GM12878 (cell line): ENCODE measurements around the gene UBE2M. TPM values are rescaled to one million over a fixed set of nuclear protein-coding genes. Genes with fewer than 3 reads are reported as not detected.
A peak's percentile ranks its signal among the peaks of the same experiment; 100 is the strongest.

Experiments
- ATAC-seq: fragments of 200-7000 bp; cut with Tn5 transposase; 3 replicates; pipeline ENCODE4 v1.9.1; 2020; ENCODE audit warnings: mild to moderate bottlenecking, moderate library complexity
- BruUV-seq: library from RNA; stranded (reverse); fragments of 400-500 nt; replicated peaks from 2 replicates; lab custom pipeline; 2021; lab: Mats Ljungman, UMichigan
- CTCF ChIA-PET: fragments of 300-600 bp; sonication (Branson Sonifier 250); formaldehyde crosslinking; extraction: SDS; loops from one replicate; lab custom pipeline; 2021; ENCODE audit warnings: inconsistent platforms; lab: Yijun Ruan, JAX
- POLR2A ChIA-PET: fragments of 350-600 bp; formaldehyde crosslinking; extraction: SDS; loops from one replicate; lab custom pipeline; 2021; ENCODE audit warnings: inconsistent platforms; lab: Charles Lee
- RAD21 ChIA-PET: fragments of 300-600 bp; sonication (Branson Sonifier 250); formaldehyde crosslinking; loops from one replicate; lab custom pipeline; 2023; ENCODE audit warnings: antibody characterized with exemption; ENCODE audit not compliant: unreplicated experiment; lab: Charles Lee
- SMC1A ChIA-PET: fragments of 300-600 bp; sonication (Branson Sonifier 250); formaldehyde crosslinking; loops from one replicate; lab custom pipeline; 2023; ENCODE audit not compliant: unreplicated experiment, uncharacterized antibody; lab: Charles Lee
- DNase-seq: peaks from one replicate; pipeline ENCODE4 v3.0.0-alpha.2; 2011; ENCODE audit warnings: low read depth, low spot score
- FAIRE-seq: peaks from 3 replicates; lab custom pipeline; 2011; peaks lifted over from hg19 to GRCh38; lab: Jason Lieb, UNC
- H2AFZ ChIP-seq: 2 replicates; pipeline ENCODE4 v1.6.0; 2011; ENCODE audit warnings: low read depth, low read length, control low read depth; ENCODE audit not compliant: control insufficient read depth
- H3K27ac ChIP-seq: 2 replicates; pipeline ENCODE4 v1.5.1; 2011; ENCODE audit warnings: control low read depth; ENCODE audit not compliant: control insufficient read depth, insufficient read depth
- H3K27me3 ChIP-seq, 2 experiments: replicated peaks in 1 of 2; 2 replicates each; pipeline versions ENCODE4 v1.6.0 to v1.6.1; 2011; ENCODE audit warnings: low read length in 1 of 2; ENCODE audit not compliant: control insufficient read depth in 2 of 2, insufficient read depth in 2 of 2
- H3K36me3 ChIP-seq, 2 experiments: 2 replicates each; pipeline ENCODE4 v1.5.1; 2011; ENCODE audit warnings: low read length in 1 of 2; ENCODE audit not compliant: control insufficient read depth in 2 of 2, insufficient read depth in 2 of 2
- H3K4me1 ChIP-seq: 2 replicates; pipeline ENCODE4 v1.6.1; 2011; ENCODE audit warnings: mild to moderate bottlenecking, low read length, moderate library complexity, mixed read lengths; ENCODE audit not compliant: control insufficient read depth, insufficient read depth
- H3K4me2 ChIP-seq: 2 replicates; pipeline ENCODE4 v1.6.0; 2011; ENCODE audit warnings: control low read depth; ENCODE audit not compliant: control insufficient read depth, insufficient read depth
- H3K4me3 ChIP-seq: fragments of 200-600 bp; sonication (generic); 2 replicates; pipeline ENCODE4 v1.5.1; 2016
- H3K79me2 ChIP-seq: 2 replicates; pipeline ENCODE4 v1.6.0; 2011; ENCODE audit warnings: low read length; ENCODE audit not compliant: control insufficient read depth, insufficient read depth
- H3K9ac ChIP-seq: 2 replicates; pipeline ENCODE4 v1.8.0; 2011; ENCODE audit warnings: low read length, control low read depth, mixed read lengths; ENCODE audit not compliant: control insufficient read depth, insufficient read depth
- H3K9me3 ChIP-seq: replicated peaks from 3 replicates; pipeline ENCODE4 v1.5.1; 2011; ENCODE audit warnings: mild to moderate bottlenecking, low read length; ENCODE audit not compliant: control insufficient read depth, insufficient read depth
- H4K20me1 ChIP-seq: 2 replicates; pipeline ENCODE4 v1.6.0; 2011; ENCODE audit not compliant: control insufficient read depth, insufficient read depth
- ATF7 ChIP-seq: fragments of 450-650 bp; IDR thresholded peaks from 2 replicates; pipeline ENCODE4 v1.6.1; 2016; ENCODE audit warnings: low read depth, mild to moderate bottlenecking
- CREM ChIP-seq: IDR thresholded peaks from 2 replicates; pipeline ENCODE4 v1.6.1; 2014; ENCODE audit warnings: antibody characterized with exemption, low read depth
- IKZF1 ChIP-seq: fragments of 450-650 bp; conservative IDR thresholded peaks from 2 replicates; pipeline ENCODE4 v1.6.1; 2017; ENCODE audit warnings: antibody characterized with exemption, mild to moderate bottlenecking
- MTA2 ChIP-seq: fragments of 450-650 bp; IDR thresholded peaks from 2 replicates; pipeline ENCODE4 v1.6.1; 2016; ENCODE audit warnings: low read depth, mild to moderate bottlenecking, moderate library complexity
- MXI1 ChIP-seq: fragments of 150-350 bp; IDR thresholded peaks from 2 replicates; pipeline ENCODE4 v1.6.1; 2011; ENCODE audit warnings: low read depth, mild to moderate bottlenecking, inconsistent platforms, low read length, improper control_type of control experiment
- NBN ChIP-seq: fragments of 450-650 bp; IDR thresholded peaks from 2 replicates; pipeline ENCODE4 v1.6.1; 2016
- SPI1 ChIP-seq: IDR thresholded peaks from 2 replicates; pipeline ENCODE4 v1.6.1; 2011; ENCODE audit warnings: low read depth, mild to moderate bottlenecking, low read length, moderate library complexity, borderline replicate concordance; ENCODE audit not compliant: insufficient read depth
- SUPT20H ChIP-seq: IDR thresholded peaks from 2 replicates; pipeline ENCODE4 v1.6.1; 2011; ENCODE audit warnings: low read depth, mild to moderate bottlenecking, low read length, moderate library complexity, borderline replicate concordance; ENCODE audit not compliant: control insufficient read depth
- ZNF384 ChIP-seq: IDR thresholded peaks from 2 replicates; pipeline ENCODE4 v1.6.1; 2012; ENCODE audit warnings: low read depth, mild to moderate bottlenecking, low read length, improper control_type of control experiment, borderline replicate concordance
- ZNF622 ChIP-seq: fragments of 450-650 bp; IDR thresholded peaks from 2 replicates; pipeline ENCODE4 v1.6.1; 2017; ENCODE audit warnings: mild to moderate bottlenecking, inconsistent platforms
- WGBS: methylation state at CpG from one replicate; pipeline ENCODE4 v1.1.6; 2016; ENCODE audit warnings: low lambda C conversion rate; ENCODE audit not compliant: insufficient replicate concordance, insufficient coverage; ENCODE audit errors: missing lambda C conversion rate; 5-methylcytosine and 5-hydroxymethylcytosine counted together
- in situ Hi-C: fragments of 300-500 bp; cut with MboI; formaldehyde crosslinking; loops from 9 replicates; pipeline ENCODE4 v1.14.3; 2018; ENCODE audit warnings: mixed read lengths
- intact Hi-C: fragments of 100-400 bp; cut with micrococcal nuclease; formaldehyde crosslinking; loops from one replicate; pipeline ENCODE4 v1.14.2; 2022; ENCODE audit not compliant: unreplicated experiment
- polyA plus RNA-seq, 11 experiments: library from polyadenylated mRNA; depleted of rRNA in 4 of 11; unstranded in 6 of 11; stranded (reverse) in 5 of 11; fragments of >200 nt; fragmentation: Nextera tagmentation in 4 of 11; fragmentation: Illumina TruSeq in 1 of 11; extraction: Ambion mirVana in 4 of 11; extraction: Trizol in 1 of 11; gene quantifications; 1 replicate in 1 of 11; 2 replicates in 10 of 11; pipeline versions ENCODE4 v1.2.1 to v1.2.3, GENCODE V29; 2011 to 2016; ENCODE audit warnings: inconsistent platforms in 2 of 11, missing spikeins in 2 of 11, low read depth in 1 of 11
- total RNA-seq, 4 experiments: library from RNA; depleted of rRNA in 3 of 4; stranded (reverse); fragments of >200 nt in 3 of 4; fragmentation: Illumina TruSeq in 1 of 4; extraction: Trizol in 1 of 4; gene quantifications; 2 replicates each; pipeline versions ENCODE4 v1.2.1 to v1.2.3, GENCODE V29; 2013 to 2021
- TF ChIP-seq, protein P1 (sequence below): fragments of 450-650 bp; IDR thresholded peaks from 2 replicates; pipeline ENCODE4 v1.6.1; 2016; ENCODE audit warnings: mild to moderate bottlenecking
- TF ChIP-seq, protein P2 (sequence below): fragments of 450-650 bp; IDR thresholded peaks from 2 replicates; pipeline ENCODE4 v1.6.1; 2017; ENCODE audit warnings: borderline replicate concordance
- TF ChIP-seq, protein P3 (sequence below): IDR thresholded peaks from 2 replicates; pipeline ENCODE4 v1.6.1; 2012; ENCODE audit warnings: improper control_type of control experiment, low read depth, low read length; ENCODE audit not compliant: insufficient replicate concordance

The UBE2M gene
- total and polyA plus RNA-seq, 10 of the 15 experiments (the other 5 are each of a cell fraction or from before 2014, with no cell fraction given) = 1.4 to 105 (median 73.9) TPM

DNA sequence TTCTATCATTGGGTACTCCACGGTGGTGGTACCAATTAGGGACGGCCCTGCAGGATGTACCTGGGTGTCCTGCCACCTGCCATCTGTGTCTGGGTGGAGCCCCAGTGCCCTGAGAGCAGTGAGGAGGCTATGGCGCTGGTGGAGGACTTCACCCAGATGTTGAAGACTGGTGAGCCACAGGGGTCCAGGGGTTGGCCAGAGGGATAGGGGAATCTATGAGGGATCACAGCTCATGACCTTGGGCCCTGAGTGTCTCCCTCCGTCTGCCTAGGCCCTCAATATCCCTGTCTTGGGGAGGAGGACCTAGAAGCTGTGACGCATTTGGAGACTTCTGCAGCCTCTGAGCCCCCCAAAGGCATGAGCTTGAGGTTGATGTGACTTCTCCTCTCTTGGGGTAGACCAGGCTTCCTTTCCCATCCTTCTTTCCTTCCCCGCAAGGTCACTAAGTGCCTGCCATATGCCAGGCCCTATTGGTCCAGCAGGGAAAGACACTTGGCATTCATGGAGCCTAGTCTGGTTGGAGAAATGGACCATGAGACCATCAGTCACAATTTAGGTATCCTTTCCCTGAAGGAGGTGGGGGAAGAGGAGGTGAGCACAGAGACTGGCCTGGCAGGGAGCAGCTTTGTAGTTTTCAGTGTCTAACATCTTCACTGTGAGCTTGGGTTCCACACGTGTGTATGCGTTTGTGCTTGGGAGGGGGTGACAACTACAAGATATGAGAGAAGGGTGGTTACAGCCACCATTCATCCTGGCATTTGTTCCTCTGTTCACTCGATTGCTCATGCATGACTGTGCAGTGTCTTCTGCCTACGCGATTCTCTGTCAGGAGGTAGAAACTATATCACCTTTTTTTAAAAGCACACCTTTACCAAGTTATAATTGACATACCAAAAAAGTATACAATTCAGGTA is 19.9 kb upstream of the UBE2M start:
- ATAC-seq (peak; percentile 6; the same call in 2 of the 3 replicates), DNase-seq (no peak), FAIRE-seq (no peak)
- RAD21 ChIA-PET = interaction anchor here (1.0 to 3.9 kb wide), 4 partner anchors 19 to 65 kb away, joined by 3 to 50 read pairs (median 10); partner anchors contain the start of genes CHMP2A and ZBTB45
- in situ Hi-C loops = no loop called here
- POLR2A ChIA-PET = interaction anchor here (0.7 to 4.0 kb wide), 7 partner anchors 19 to 175 kb away, joined by 5 to 24 read pairs (median 8); partner anchors contain the start of genes CHMP2A, TRIM28, UBE2M and ZBTB45
- Histone ChIP-seq H3K4me2 (peak overlapping the region; percentile 80), H3K9ac (no peak overlapping the region), H3K4me1 (peaks cover 25% of the 10 kb centered on the region), H4K20me1 (no peaks in the 10 kb centered on the region), H2AFZ (no peak overlapping the region), H3K27ac (peak overlapping the region; percentile 20; the same call in 1 of the 2 replicates), H3K36me3 (peaks cover 0 to 4% of the 10 kb centered on the region in 2 experiments; a peak in 3 of 4 replicates), H3K9me3 (no peaks in the 10 kb centered on the region), H3K4me3 (peak overlapping the region; percentile 16; the same call in 1 of the 2 replicates), H3K79me2 (peaks cover 8% of the 10 kb centered on the region), H3K27me3 (no peaks in the 10 kb centered on the region)
- SMC1A ChIA-PET = interaction anchor here (1.5 to 4.5 kb wide), 3 partner anchors 24 to 64 kb away, joined by 4 to 43 read pairs (median 10); partner anchors contain the start of genes CHMP2A and ZBTB45
- BruUV-seq = no TSS peak
- CTCF ChIA-PET = interaction anchor here (0.8 to 4.7 kb wide), 7 partner anchors 19 to 67 kb away, joined by 3 to 67 read pairs (median 5); partner anchors contain the start of genes TRIM28 and ZBTB45
- intact Hi-C loops = no loop called here
- WGBS = 43% methylated on average over 11 of the region's 11 CpGs
- TF ChIP-seq CREM = no peak
- TF ChIP-seq, protein P1, sequence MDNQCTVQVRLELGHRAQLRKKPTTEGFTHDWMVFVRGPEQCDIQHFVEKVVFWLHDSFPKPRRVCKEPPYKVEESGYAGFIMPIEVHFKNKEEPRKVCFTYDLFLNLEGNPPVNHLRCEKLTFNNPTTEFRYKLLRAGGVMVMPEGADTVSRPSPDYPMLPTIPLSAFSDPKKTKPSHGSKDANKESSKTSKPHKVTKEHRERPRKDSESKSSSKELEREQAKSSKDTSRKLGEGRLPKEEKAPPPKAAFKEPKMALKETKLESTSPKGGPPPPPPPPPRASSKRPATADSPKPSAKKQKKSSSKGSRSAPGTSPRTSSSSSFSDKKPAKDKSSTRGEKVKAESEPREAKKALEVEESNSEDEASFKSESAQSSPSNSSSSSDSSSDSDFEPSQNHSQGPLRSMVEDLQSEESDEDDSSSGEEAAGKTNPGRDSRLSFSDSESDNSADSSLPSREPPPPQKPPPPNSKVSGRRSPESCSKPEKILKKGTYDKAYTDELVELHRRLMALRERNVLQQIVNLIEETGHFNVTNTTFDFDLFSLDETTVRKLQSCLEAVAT = peak; percentile 50; the same call in 1 of the 2 replicates
- TF ChIP-seq SUPT20H = no peak
- peak; percentile 78 for TF ChIP-seq ATF7
- TF ChIP-seq ZNF622 = no peak
- peak; percentile 48; the same call in 1 of the 2 replicates for TF ChIP-seq MTA2
- TF ChIP-seq IKZF1 = peak; percentile 28; the same call in 1 of the 2 replicates
- TF ChIP-seq SPI1 = no peak
- 0 out of 2 replicates have a peak, but pooled peaks have one; percentile 50 for TF ChIP-seq MXI1
- peak; percentile 55; the same call in 1 of the 2 replicates for TF ChIP-seq NBN
- TF ChIP-seq, protein P2, sequence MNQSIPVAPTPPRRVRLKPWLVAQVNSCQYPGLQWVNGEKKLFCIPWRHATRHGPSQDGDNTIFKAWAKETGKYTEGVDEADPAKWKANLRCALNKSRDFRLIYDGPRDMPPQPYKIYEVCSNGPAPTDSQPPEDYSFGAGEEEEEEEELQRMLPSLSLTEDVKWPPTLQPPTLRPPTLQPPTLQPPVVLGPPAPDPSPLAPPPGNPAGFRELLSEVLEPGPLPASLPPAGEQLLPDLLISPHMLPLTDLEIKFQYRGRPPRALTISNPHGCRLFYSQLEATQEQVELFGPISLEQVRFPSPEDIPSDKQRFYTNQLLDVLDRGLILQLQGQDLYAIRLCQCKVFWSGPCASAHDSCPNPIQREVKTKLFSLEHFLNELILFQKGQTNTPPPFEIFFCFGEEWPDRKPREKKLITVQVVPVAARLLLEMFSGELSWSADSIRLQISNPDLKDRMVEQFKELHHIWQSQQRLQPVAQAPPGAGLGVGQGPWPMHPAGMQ = no peak
- 0 out of 2 replicates have a peak, but pooled peaks have one; percentile 49 for TF ChIP-seq ZNF384
- TF ChIP-seq, protein P3, sequence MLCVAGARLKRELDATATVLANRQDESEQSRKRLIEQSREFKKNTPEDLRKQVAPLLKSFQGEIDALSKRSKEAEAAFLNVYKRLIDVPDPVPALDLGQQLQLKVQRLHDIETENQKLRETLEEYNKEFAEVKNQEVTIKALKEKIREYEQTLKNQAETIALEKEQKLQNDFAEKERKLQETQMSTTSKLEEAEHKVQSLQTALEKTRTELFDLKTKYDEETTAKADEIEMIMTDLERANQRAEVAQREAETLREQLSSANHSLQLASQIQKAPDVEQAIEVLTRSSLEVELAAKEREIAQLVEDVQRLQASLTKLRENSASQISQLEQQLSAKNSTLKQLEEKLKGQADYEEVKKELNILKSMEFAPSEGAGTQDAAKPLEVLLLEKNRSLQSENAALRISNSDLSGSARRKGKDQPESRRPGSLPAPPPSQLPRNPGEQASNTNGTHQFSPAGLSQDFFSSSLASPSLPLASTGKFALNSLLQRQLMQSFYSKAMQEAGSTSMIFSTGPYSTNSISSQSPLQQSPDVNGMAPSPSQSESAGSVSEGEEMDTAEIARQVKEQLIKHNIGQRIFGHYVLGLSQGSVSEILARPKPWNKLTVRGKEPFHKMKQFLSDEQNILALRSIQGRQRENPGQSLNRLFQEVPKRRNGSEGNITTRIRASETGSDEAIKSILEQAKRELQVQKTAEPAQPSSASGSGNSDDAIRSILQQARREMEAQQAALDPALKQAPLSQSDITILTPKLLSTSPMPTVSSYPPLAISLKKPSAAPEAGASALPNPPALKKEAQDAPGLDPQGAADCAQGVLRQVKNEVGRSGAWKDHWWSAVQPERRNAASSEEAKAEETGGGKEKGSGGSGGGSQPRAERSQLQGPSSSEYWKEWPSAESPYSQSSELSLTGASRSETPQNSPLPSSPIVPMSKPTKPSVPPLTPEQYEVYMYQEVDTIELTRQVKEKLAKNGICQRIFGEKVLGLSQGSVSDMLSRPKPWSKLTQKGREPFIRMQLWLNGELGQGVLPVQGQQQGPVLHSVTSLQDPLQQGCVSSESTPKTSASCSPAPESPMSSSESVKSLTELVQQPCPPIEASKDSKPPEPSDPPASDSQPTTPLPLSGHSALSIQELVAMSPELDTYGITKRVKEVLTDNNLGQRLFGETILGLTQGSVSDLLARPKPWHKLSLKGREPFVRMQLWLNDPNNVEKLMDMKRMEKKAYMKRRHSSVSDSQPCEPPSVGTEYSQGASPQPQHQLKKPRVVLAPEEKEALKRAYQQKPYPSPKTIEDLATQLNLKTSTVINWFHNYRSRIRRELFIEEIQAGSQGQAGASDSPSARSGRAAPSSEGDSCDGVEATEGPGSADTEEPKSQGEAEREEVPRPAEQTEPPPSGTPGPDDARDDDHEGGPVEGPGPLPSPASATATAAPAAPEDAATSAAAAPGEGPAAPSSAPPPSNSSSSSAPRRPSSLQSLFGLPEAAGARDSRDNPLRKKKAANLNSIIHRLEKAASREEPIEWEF = no peak
